Adrenal gland (tissue), 5 donors: ENCODE results near the gene ATP6V1F.

Source experiments
- POLR2A ChIP-seq, 2 donors: fragments of 450-650 bp; IDR thresholded peaks; one replicate each; pipeline ENCODE4 v1.6.1; 2017; ENCODE audit warnings: antibody characterized with exemption in 2 of 2, mild to moderate bottlenecking in 2 of 2, moderate library complexity in 1 of 2
- TF ChIP-seq, protein P1 (sequence below), 6 experiments: fragments of 450-650 bp in 4 of 6; fragments of 200-600 bp in 2 of 6; sonication (generic) in 1 of 6; IDR thresholded peaks; 1 replicate in 5 of 6; 2 replicates in 1 of 6; pipeline versions ENCODE4 v1.5.1 to v1.8.0; 2016 to 2021; ENCODE audit warnings: antibody characterized with exemption in 6 of 6, mild to moderate bottlenecking in 2 of 6, moderate library complexity in 1 of 6
- donor health status: DM: no; HTN: no; CAD: no.

DNA sequence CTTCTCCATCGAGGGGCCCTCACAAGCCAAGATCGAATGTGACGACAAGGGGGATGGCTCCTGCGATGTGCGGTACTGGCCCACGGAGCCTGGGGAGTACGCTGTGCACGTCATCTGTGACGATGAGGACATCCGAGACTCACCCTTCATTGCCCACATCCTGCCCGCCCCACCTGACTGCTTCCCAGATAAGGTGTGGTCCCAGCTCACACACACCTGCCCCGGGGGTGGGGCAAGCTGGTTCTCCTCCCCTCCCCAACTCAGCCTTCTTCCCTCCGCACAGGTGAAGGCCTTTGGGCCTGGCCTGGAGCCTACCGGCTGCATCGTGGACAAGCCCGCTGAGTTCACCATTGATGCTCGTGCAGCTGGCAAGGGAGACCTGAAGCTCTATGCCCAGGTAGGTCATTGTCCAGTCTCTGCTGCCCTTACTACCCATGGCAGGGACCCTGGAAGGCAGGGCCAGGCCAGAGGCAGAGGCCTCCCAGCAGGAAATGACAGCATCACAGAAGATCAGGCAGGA lies 21.4 kb upstream of the ATP6V1F start:
- TF ChIP-seq, protein P1, sequence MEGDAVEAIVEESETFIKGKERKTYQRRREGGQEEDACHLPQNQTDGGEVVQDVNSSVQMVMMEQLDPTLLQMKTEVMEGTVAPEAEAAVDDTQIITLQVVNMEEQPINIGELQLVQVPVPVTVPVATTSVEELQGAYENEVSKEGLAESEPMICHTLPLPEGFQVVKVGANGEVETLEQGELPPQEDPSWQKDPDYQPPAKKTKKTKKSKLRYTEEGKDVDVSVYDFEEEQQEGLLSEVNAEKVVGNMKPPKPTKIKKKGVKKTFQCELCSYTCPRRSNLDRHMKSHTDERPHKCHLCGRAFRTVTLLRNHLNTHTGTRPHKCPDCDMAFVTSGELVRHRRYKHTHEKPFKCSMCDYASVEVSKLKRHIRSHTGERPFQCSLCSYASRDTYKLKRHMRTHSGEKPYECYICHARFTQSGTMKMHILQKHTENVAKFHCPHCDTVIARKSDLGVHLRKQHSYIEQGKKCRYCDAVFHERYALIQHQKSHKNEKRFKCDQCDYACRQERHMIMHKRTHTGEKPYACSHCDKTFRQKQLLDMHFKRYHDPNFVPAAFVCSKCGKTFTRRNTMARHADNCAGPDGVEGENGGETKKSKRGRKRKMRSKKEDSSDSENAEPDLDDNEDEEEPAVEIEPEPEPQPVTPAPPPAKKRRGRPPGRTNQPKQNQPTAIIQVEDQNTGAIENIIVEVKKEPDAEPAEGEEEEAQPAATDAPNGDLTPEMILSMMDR (IDR thresholded peaks at IDR 0.05), result no peak
- no peak for TF ChIP-seq POLR2A (IDR thresholded peaks at IDR 0.05)
